Measurements from ENCODE around the gene SCGB3A1. TPM values are rescaled to one million over a fixed set of nuclear protein-coding genes. Genes with fewer than 3 reads are reported as not detected.

Gene SCGB3A1
- total RNA-seq, 1 donor from 2014 or later: not detected

DNA sequence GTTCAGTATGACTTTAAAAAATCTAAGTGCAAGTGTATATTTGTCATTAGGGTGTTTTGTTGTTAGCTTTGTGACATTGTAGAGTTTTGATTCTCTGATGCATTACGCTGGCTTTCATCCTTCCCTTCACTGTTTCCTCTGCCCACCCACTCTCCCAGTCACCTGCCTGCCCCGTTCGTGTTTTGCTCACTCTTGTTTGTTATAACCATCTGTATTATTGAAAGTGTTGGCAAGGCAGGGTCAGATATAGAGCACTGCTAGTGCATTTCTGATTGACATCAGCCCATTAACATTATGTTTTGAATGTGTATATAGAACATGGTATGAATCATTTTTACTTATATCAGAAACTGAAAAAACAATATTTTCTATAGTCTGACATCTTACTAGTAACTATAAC lies 27.3 kb downstream of the SCGB3A1 start:
- no peak for DNase-seq
- no peak overlapping the region for H3K4me3 Mint-ChIP-seq (ENCODE audit: unreplicated experiment)
- no peaks in the 10 kb centered on the region for H3K4me1 Mint-ChIP-seq (ENCODE audit: low read depth, unreplicated experiment)
- H3K27ac Mint-ChIP-seq (ENCODE audit: unreplicated experiment): no peak overlapping the region
- H3K27me3 Mint-ChIP-seq (ENCODE audit: unreplicated experiment): peaks cover 3% of the 10 kb centered on the region
- peaks cover 6% of the 10 kb centered on the region for H3K9me3 Mint-ChIP-seq (ENCODE audit: unreplicated experiment)
- H3K36me3 Mint-ChIP-seq (ENCODE audit: unreplicated experiment): peaks cover 13% of the 10 kb centered on the region
- TF ChIP-seq, protein P1, sequence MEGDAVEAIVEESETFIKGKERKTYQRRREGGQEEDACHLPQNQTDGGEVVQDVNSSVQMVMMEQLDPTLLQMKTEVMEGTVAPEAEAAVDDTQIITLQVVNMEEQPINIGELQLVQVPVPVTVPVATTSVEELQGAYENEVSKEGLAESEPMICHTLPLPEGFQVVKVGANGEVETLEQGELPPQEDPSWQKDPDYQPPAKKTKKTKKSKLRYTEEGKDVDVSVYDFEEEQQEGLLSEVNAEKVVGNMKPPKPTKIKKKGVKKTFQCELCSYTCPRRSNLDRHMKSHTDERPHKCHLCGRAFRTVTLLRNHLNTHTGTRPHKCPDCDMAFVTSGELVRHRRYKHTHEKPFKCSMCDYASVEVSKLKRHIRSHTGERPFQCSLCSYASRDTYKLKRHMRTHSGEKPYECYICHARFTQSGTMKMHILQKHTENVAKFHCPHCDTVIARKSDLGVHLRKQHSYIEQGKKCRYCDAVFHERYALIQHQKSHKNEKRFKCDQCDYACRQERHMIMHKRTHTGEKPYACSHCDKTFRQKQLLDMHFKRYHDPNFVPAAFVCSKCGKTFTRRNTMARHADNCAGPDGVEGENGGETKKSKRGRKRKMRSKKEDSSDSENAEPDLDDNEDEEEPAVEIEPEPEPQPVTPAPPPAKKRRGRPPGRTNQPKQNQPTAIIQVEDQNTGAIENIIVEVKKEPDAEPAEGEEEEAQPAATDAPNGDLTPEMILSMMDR (IDR thresholded peaks at IDR 0.05; ENCODE audit: partially characterized antibody, unreplicated experiment): no peak

DNA sequence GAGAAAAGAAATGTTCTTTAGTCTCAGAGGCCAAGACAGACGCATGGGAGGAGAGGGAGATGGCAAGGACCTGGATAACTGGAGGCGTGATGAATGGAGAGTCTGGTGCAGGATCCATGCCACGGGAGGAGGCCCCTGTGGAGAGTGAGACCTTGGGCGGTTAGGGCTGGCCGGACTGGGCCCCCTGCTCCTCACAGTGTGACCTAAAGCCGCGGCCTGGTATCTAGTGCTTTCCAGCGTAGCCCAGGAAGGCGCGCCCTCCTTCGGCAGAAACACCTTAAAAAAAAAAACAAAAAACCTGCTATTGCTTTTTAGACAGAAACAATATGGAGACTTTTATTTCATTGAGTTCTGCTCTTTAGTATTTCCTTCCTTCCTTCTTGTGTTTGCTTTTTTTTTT lies 33.1 kb downstream of the SCGB3A1 start:
- TF ChIP-seq, protein P1 (IDR thresholded peaks at IDR 0.05; ENCODE audit: partially characterized antibody, unreplicated experiment): no peak
- DNase-seq: no peak
- Mint-ChIP-seq H3K27ac (ENCODE audit: unreplicated experiment) (peak overlapping the region; percentile 2), H3K36me3 (ENCODE audit: unreplicated experiment) (peaks cover 9% of the 10 kb centered on the region), H3K27me3 (ENCODE audit: unreplicated experiment) (peaks cover 5% of the 10 kb centered on the region), H3K4me3 (ENCODE audit: unreplicated experiment) (no peak overlapping the region), H3K4me1 (ENCODE audit: low read depth, unreplicated experiment) (peaks cover 4% of the 10 kb centered on the region), H3K9me3 (ENCODE audit: unreplicated experiment) (peaks cover 8% of the 10 kb centered on the region)

DNA sequence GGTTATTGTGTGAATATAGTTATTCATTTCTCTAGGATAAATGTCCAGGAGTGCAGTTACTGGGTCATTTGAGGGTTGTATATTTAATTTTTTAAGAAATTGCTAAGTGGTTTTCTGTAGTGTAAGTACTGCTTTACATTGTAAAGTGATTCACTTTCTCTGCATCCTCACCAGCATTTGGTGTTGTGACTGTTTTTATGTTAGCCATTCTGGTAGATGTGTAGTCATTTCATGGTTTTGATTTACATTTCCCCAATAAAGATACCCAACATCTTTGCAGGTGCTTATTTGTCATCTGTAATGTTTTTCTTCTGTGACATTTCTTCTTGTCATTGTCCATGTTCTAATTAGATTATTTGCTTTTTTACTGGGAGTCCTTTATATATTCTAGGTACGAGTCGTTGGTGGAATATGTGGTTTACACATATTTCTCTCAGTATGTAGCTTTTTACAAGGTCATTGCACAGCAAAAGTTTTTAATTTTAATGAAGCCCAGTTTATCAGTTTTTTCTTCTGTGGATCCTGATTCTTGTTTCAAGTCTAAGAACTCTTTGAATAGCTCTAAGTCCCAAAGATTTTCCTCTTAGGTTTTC lies 34.0 kb downstream of the SCGB3A1 start:
- peaks cover 8% of the 10 kb centered on the region for H3K9me3 Mint-ChIP-seq (ENCODE audit: unreplicated experiment)
- H3K4me3 Mint-ChIP-seq (ENCODE audit: unreplicated experiment): no peak overlapping the region
- H3K36me3 Mint-ChIP-seq (ENCODE audit: unreplicated experiment): peaks cover 9% of the 10 kb centered on the region
- peaks cover 4% of the 10 kb centered on the region for H3K4me1 Mint-ChIP-seq (ENCODE audit: low read depth, unreplicated experiment)
- H3K27me3 Mint-ChIP-seq (ENCODE audit: unreplicated experiment): peaks cover 6% of the 10 kb centered on the region
- TF ChIP-seq, protein P1 (IDR thresholded peaks at IDR 0.05; ENCODE audit: partially characterized antibody, unreplicated experiment): no peak
- DNase-seq: no peak
- H3K27ac Mint-ChIP-seq (ENCODE audit: unreplicated experiment): no peak overlapping the region

DNA sequence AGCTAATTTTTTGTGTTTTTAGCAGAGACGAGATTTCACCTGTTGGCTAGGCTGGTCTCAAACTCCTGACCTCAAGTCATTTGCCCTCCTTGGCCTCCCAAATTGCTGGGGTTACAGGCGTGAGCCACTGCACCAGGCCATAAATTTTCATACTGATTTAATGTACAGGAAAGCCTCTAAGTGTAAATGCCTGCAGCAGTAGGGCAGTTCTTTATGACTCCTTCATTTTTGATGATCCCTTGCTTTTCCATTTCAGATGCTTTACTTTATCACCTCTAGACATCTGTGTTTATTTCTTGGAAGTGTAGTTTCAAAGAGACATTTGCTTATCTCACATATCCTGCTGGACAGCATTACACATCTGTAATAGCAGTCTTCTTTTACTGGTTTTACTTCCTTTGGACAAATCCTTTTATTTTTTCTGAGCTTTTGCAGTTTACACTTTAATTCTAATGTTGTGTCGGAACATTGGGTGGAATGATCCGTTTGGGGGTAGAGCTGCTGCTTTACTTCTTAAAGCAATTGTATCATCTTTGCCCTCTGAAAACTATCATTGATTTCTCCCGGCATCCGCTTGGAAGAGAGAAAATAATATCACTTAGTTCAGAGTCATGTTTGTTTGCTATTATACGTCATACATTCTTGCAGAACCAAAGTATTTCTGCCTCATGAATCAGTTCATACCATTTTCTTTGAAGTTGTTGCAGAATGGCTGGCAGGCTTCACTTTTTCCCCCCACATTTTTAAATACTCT lies 36.0 kb downstream of the SCGB3A1 start:
- Mint-ChIP-seq H3K27ac (ENCODE audit: unreplicated experiment) (no peak overlapping the region), H3K4me1 (ENCODE audit: low read depth, unreplicated experiment) (peaks cover 4% of the 10 kb centered on the region), H3K36me3 (ENCODE audit: unreplicated experiment) (peaks cover 2% of the 10 kb centered on the region), H3K4me3 (ENCODE audit: unreplicated experiment) (no peak overlapping the region), H3K27me3 (ENCODE audit: unreplicated experiment) (peaks cover 3% of the 10 kb centered on the region), H3K9me3 (ENCODE audit: unreplicated experiment) (peaks cover 3% of the 10 kb centered on the region)
- no peak for DNase-seq
- TF ChIP-seq, protein P1 (IDR thresholded peaks at IDR 0.05; ENCODE audit: partially characterized antibody, unreplicated experiment): no peak

DNA sequence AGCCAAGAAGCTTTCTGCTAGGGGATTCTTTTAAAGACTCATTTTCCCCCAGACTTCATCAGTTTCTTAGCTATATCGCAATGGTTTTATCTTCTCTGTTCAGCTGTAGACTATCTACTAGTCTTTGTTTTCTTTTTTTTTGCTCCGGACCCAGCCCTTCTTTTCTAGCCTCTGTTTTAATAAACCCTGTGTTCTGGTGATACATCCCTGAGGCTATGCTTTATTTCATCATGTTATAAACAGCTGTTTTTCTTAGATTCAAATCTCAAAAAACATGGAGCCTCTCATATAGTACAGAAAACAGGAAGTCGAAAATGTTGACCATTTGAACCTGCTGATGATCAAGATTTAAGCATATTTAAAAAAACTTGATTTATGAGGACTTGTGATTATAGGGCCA lies 37.8 kb downstream of the SCGB3A1 start:
- H3K27ac Mint-ChIP-seq (ENCODE audit: unreplicated experiment): no peak overlapping the region
- DNase-seq: no peak
- H3K36me3 Mint-ChIP-seq (ENCODE audit: unreplicated experiment): no peaks in the 10 kb centered on the region
- H3K9me3 Mint-ChIP-seq (ENCODE audit: unreplicated experiment): no peaks in the 10 kb centered on the region
- TF ChIP-seq, protein P1 (IDR thresholded peaks at IDR 0.05; ENCODE audit: partially characterized antibody, unreplicated experiment): no peak
- no peak overlapping the region for H3K4me3 Mint-ChIP-seq (ENCODE audit: unreplicated experiment)
- H3K27me3 Mint-ChIP-seq (ENCODE audit: unreplicated experiment): peaks cover 1% of the 10 kb centered on the region
- peaks cover 4% of the 10 kb centered on the region for H3K4me1 Mint-ChIP-seq (ENCODE audit: low read depth, unreplicated experiment)
